Chondrocyte (in vitro differentiated cells): Measurements from ENCODE around the gene ITGB8. TPM values are rescaled to one million over a fixed set of nuclear protein-coding genes. Genes with fewer than 3 reads are reported as not detected.
"Not testable (repeated sequence)": the region's sequence is repeated elsewhere in the genome, so short reads cannot be mapped to it uniquely, and the experiment has no call there.

Experiments used
- DNase-seq: peaks from one replicate; pipeline ENCODE4 v3.0.0; 2021; ENCODE audit warnings: mixed read lengths, low spot score
- H3K27ac Mint-ChIP-seq: one replicate; pipeline ENCODE4 v1.8.0; 2021; ENCODE audit warnings: mild to moderate bottlenecking, moderate library complexity, mixed read lengths; ENCODE audit not compliant: unreplicated experiment
- H3K27me3 Mint-ChIP-seq: 2 replicates; pipeline ENCODE4 v1.8.0; 2021; ENCODE audit warnings: low read depth, mixed read lengths
- H3K36me3 Mint-ChIP-seq: 2 replicates; pipeline ENCODE4 v1.8.0; 2021; ENCODE audit warnings: low read depth, mixed read lengths
- H3K4me1 Mint-ChIP-seq: 2 replicates; pipeline ENCODE4 v1.8.0; 2021; ENCODE audit warnings: low read depth, mild to moderate bottlenecking, mixed read lengths
- H3K4me3 Mint-ChIP-seq: one replicate; pipeline ENCODE4 v1.8.0; 2021; ENCODE audit warnings: mild to moderate bottlenecking, moderate library complexity, mixed read lengths; ENCODE audit not compliant: unreplicated experiment
- H3K9me3 Mint-ChIP-seq: 2 replicates; pipeline ENCODE4 v1.8.0; 2021; ENCODE audit warnings: low read depth, mixed read lengths
- total RNA-seq: library from RNA; stranded (reverse); gene quantifications from 3 replicates; pipeline ENCODE4 v1.2.1, GENCODE V29; 2021
- TF ChIP-seq, protein P1 (sequence below): fragments of 200-600 bp; sonication (generic); IDR thresholded peaks from 2 replicates; pipeline ENCODE4 v1.5.0; 2021; ENCODE audit warnings: antibody characterized with exemption, mild to moderate bottlenecking, moderate library complexity

Gene ITGB8
- total RNA-seq, 1 donor from 2014 or later = 0.40 TPM

- H3K27me3 Mint-ChIP-seq = no peaks in the 10 kb centered on the region
- TF ChIP-seq, protein P1, sequence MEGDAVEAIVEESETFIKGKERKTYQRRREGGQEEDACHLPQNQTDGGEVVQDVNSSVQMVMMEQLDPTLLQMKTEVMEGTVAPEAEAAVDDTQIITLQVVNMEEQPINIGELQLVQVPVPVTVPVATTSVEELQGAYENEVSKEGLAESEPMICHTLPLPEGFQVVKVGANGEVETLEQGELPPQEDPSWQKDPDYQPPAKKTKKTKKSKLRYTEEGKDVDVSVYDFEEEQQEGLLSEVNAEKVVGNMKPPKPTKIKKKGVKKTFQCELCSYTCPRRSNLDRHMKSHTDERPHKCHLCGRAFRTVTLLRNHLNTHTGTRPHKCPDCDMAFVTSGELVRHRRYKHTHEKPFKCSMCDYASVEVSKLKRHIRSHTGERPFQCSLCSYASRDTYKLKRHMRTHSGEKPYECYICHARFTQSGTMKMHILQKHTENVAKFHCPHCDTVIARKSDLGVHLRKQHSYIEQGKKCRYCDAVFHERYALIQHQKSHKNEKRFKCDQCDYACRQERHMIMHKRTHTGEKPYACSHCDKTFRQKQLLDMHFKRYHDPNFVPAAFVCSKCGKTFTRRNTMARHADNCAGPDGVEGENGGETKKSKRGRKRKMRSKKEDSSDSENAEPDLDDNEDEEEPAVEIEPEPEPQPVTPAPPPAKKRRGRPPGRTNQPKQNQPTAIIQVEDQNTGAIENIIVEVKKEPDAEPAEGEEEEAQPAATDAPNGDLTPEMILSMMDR = no peak
- H3K9me3 Mint-ChIP-seq = no peaks in the 10 kb centered on the region
- H3K4me1 Mint-ChIP-seq = peaks cover 2% of the 10 kb centered on the region
- no peaks in the 10 kb centered on the region for H3K36me3 Mint-ChIP-seq
- no peak overlapping the region for H3K4me3 Mint-ChIP-seq
- H3K27ac Mint-ChIP-seq = no peak overlapping the region
- no peak for DNase-seq
These were observed 57.4 kb downstream of the ITGB8 start for GRCh38 chr7:20388084-20388483.

GRCh38 chr7:20389192-20389591 lies 58.5 kb downstream of the ITGB8 start:
- H3K27ac Mint-ChIP-seq, H3K4me1 Mint-ChIP-seq, DNase-seq, H3K36me3 Mint-ChIP-seq, H3K4me3 Mint-ChIP-seq, H3K27me3 Mint-ChIP-seq, H3K9me3 Mint-ChIP-seq: not testable (repeated sequence)

- no peak for DNase-seq
- Mint-ChIP-seq H3K9me3 (no peaks in the 10 kb centered on the region), H3K4me1 (peaks cover 6% of the 10 kb centered on the region), H3K4me3 (no peak overlapping the region), H3K36me3 (no peaks in the 10 kb centered on the region), H3K27ac (no peak overlapping the region), H3K27me3 (no peaks in the 10 kb centered on the region)
- TF ChIP-seq, protein P1 = no peak
These were observed 62.4 kb downstream of the ITGB8 start for GRCh38 chr7:20393021-20393610.

DNA sequence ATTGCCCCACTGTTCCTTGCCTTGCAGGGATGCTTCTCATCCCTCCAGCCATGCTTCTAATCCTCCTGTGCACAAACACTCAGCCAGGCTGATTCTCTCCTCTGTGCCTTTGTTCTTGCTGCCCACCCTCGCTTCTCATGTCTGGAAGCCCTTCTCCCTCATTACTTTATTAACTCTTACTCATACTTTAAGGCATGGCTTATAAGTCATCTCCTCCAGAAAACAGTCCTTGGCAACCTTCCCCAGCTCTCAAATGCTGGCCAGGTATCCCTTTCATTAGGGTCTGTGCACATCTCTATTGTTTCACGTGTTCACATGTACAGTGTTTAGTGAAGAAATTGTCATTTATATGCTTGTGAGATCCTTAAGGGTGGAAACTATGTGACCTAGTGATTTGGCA lies 62.9 kb downstream of the ITGB8 start:
- no peak for DNase-seq
- H3K4me3 Mint-ChIP-seq = no peak overlapping the region
- TF ChIP-seq, protein P1 = no peak
- peaks cover 6% of the 10 kb centered on the region for H3K4me1 Mint-ChIP-seq
- H3K9me3 Mint-ChIP-seq = no peaks in the 10 kb centered on the region
- H3K27me3 Mint-ChIP-seq = no peaks in the 10 kb centered on the region
- H3K27ac Mint-ChIP-seq = no peak overlapping the region
- no peaks in the 10 kb centered on the region for H3K36me3 Mint-ChIP-seq

- Mint-ChIP-seq H3K4me3 (no peak overlapping the region), H3K36me3 (no peaks in the 10 kb centered on the region), H3K27ac (no peak overlapping the region), H3K9me3 (no peaks in the 10 kb centered on the region), H3K4me1 (peaks cover 6% of the 10 kb centered on the region), H3K27me3 (no peaks in the 10 kb centered on the region)
- TF ChIP-seq, protein P1 = no peak
- no peak for DNase-seq
These were observed 63.6 kb downstream of the ITGB8 start for GRCh38 chr7:20394284-20394683.

- H3K9me3 Mint-ChIP-seq = no peaks in the 10 kb centered on the region
These were observed 64.4 kb downstream of the ITGB8 start for GRCh38 chr7:20395104-20395503.

More at GRCh38 chr7:20395104-20395503, 64.4 kb downstream of the ITGB8 start:
- no peak for DNase-seq
- no peaks in the 10 kb centered on the region for H3K36me3 Mint-ChIP-seq
- no peak overlapping the region for H3K27ac Mint-ChIP-seq
- TF ChIP-seq, protein P1 = no peak
- H3K4me3 Mint-ChIP-seq = no peak overlapping the region
- peaks cover 6% of the 10 kb centered on the region for H3K4me1 Mint-ChIP-seq
- H3K27me3 Mint-ChIP-seq = no peaks in the 10 kb centered on the region
